Esophagus squamous epithelium (tissue), 5 donors: ENCODE data around the gene USP10. TPM values are rescaled to one million over a fixed set of nuclear protein-coding genes. Genes with fewer than 3 reads are reported as not detected.
A peak's percentile ranks its signal among the peaks of the same experiment; 100 is the strongest.

Experiments used
- DNase-seq: peaks from one replicate; lab custom pipeline; 2025; lab: John Stamatoyannopoulos, UW
- H3K27ac ChIP-seq, 4 donors: fragments of 200-600 bp; sonication (generic); one replicate each; pipeline ENCODE4 v1.5.1; 2016 to 2019; ENCODE audit warnings: mild to moderate bottlenecking in 1 of 4
- H3K27me3 ChIP-seq, 4 donors: fragments of 200-600 bp; sonication (generic); 1 replicate in 3 of 4; 2 replicates in 1 of 4; pipeline versions ENCODE4 v1.5.1 to v1.6.0; 2017 to 2021; ENCODE audit warnings: antibody characterized with exemption in 1 of 4
- H3K36me3 ChIP-seq, 3 donors: fragments of 200-600 bp; sonication (generic); one replicate each; pipeline ENCODE4 v1.5.1; 2016 to 2019
- H3K4me1 ChIP-seq, 3 donors: fragments of 200-600 bp; sonication (generic); one replicate each; pipeline ENCODE4 v1.5.1; 2017 to 2019
- H3K4me3 ChIP-seq, 4 donors: fragments of 200-600 bp; sonication (generic); 1 replicate in 3 of 4; 2 replicates in 1 of 4; pipeline ENCODE4 v1.5.1; 2016 to 2019; ENCODE audit warnings: mild to moderate bottlenecking in 2 of 4, moderate library complexity in 1 of 4
- H3K9me3 ChIP-seq, 3 donors: fragments of 200-600 bp; sonication (generic); one replicate each; pipeline ENCODE4 v1.5.1; 2016 to 2019
- CTCF ChIP-seq, 6 experiments: fragments of 450-650 bp in 4 of 6; fragments of 200-600 bp in 2 of 6; sonication (generic) in 2 of 6; IDR thresholded peaks; one replicate each; pipeline ENCODE4 v1.5.1; 2016 to 2019; ENCODE audit warnings: antibody characterized with exemption in 6 of 6, mild to moderate bottlenecking in 4 of 6, moderate library complexity in 4 of 6
- POLR2A ChIP-seq, 4 donors: fragments of 450-650 bp; IDR thresholded peaks; one replicate each; pipeline ENCODE4 v1.6.1; 2017; ENCODE audit warnings: antibody characterized with exemption in 4 of 4, mild to moderate bottlenecking in 4 of 4, moderate library complexity in 3 of 4
- WGBS, 2 donors: methylation state at CpG; one replicate each; pipeline ENCODE4 v1.1.5; 2018; 5-methylcytosine and 5-hydroxymethylcytosine counted together
- intact Hi-C: fragments of 100-400 bp; cut with DNase I; formaldehyde crosslinking; loops from one replicate; pipeline ENCODE4 v1.15.0; 2022
- total RNA-seq, 4 donors: library from RNA; depleted of rRNA; stranded (reverse); fragments of >200 nt; gene quantifications; one replicate each; pipeline ENCODE4 v1.1.0, GENCODE V29; 2016
- donor health status: DM: yes; HTN: yes; CAD: no.

The USP10 gene
- total RNA-seq, 4 donors from 2014 or later: 44.7 to 71.5 (median 56.0) TPM

DNA sequence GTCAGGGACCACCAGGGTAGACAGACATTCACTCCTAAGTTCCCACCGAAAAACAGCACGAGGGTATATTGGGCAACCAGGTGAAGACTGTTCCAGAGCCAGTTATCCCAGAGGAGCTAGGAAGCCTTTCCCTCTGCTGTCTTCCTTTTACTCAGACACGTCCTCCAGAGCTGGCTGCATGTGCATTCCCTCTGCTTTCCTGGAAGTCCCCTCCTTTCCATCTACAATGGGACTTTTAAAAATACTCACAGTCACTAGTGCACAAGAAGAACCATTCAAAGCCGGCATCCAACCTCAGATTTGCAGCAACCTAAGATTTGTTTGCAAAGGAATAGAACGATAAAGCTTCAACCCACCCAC, 87.4 kb downstream of the USP10 start:
- 56 to 79% methylated on average over 5 of the region's 5 CpGs for WGBS, 2 donors
- intact Hi-C loops: no loop called here

DNA sequence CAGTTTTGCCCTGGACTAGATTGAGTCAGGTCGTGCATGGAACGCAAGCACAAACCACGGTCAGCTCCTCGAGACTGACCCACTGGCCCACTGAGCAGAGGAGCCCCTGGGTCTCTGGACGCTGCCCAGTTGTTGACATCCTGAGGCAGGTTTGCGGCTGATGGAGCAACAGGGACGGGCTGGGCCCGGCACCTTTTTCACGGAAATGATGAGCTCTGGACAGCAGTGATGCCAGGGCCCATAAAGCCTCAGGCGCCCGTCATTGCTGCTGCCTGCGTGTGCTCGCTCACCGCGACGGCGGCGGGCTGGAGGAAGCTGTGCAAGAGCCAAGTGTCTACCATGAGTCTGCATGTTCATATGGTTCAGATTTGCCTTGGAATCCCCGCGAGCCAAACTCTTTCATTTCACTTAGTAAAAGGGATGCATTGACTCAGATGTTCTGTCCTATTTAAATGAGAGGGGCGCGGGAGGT, 89.2 kb downstream of the USP10 start:
- Histone ChIP-seq H3K36me3 (no peaks in the 10 kb centered on the region), H3K27ac (no peak overlapping the region), H3K27me3 (no peaks in the 10 kb centered on the region), H3K4me3 (no peak overlapping the region), H3K9me3 (no peaks in the 10 kb centered on the region), H3K4me1 (peaks cover 0 to 22% (median 11%) of the 10 kb centered on the region in 3 donors)
- TF ChIP-seq CTCF (IDR thresholded peaks at IDR 0.05) (no peak), POLR2A (IDR thresholded peaks at IDR 0.05) (no peak)
- DNase-seq: no peak
- intact Hi-C loops: no loop called here
- WGBS, 2 donors: 84 to 98% methylated on average over 6 to 19 of the region's 22 CpGs

More for the DNA sequence above, 87.4 kb downstream of the USP10 start:
- Histone ChIP-seq H3K4me3 (no peak overlapping the region), H3K27me3 (no peaks in the 10 kb centered on the region), H3K9me3 (no peaks in the 10 kb centered on the region), H3K36me3 (no peaks in the 10 kb centered on the region), H3K27ac (no peak overlapping the region), H3K4me1 (peaks cover 0 to 22% (median 11%) of the 10 kb centered on the region in 3 donors)
- TF ChIP-seq CTCF (IDR thresholded peaks at IDR 0.05): no peak
- no peak for TF ChIP-seq POLR2A (IDR thresholded peaks at IDR 0.05)
- no peak for DNase-seq

DNA sequence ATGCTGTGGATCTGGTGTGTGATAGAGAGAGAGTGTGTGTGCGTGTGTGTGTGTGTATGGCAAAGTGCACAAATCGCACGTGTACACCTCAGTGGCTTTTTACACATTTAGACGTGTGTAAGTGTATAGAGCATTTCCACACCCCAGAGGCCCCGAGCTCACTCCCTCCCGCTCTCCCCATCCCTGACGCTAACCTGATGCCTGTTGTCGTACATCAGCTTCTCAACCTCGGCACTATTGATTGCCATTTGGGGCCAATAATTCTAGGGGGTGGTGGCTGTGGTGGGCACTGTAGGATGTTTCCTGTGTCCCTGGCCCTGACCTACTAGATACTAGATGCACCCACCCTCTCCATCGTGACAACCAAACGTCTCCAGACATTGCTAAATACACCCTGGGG, 89.6 kb downstream of the USP10 start:
- TF ChIP-seq CTCF (IDR thresholded peaks at IDR 0.05): no peak
- TF ChIP-seq POLR2A (IDR thresholded peaks at IDR 0.05): no peak
- H3K27ac ChIP-seq: no peak overlapping the region
- WGBS, 2 donors: 76 to 82% methylated on average over 11 of the region's 11 CpGs

GRCh38 chr16:84790301-84790700, 90.5 kb downstream of the USP10 start:
- WGBS, 2 donors: 72 to 79% methylated on average over 4 of the region's 4 CpGs
- Histone ChIP-seq H3K9me3 (no peaks in the 10 kb centered on the region), H3K27ac (no peak overlapping the region), H3K4me3 (no peak overlapping the region), H3K27me3 (no peaks in the 10 kb centered on the region), H3K4me1 (peaks cover 0 to 32% (median 10%) of the 10 kb centered on the region in 3 donors), H3K36me3 (no peaks in the 10 kb centered on the region)
- no peak for TF ChIP-seq POLR2A (IDR thresholded peaks at IDR 0.05)
- no peak for TF ChIP-seq CTCF (IDR thresholded peaks at IDR 0.05)
- DNase-seq: no peak
- intact Hi-C loops: no loop called here

More for the DNA sequence above, 89.6 kb downstream of the USP10 start:
- Histone ChIP-seq H3K36me3 (no peaks in the 10 kb centered on the region), H3K4me1 (peaks cover 0 to 24% (median 11%) of the 10 kb centered on the region in 3 donors), H3K27me3 (no peaks in the 10 kb centered on the region), H3K9me3 (no peaks in the 10 kb centered on the region), H3K4me3 (no peak overlapping the region)
- intact Hi-C loops: no loop called here
- no peak for DNase-seq

GRCh38 chr16:84791088-84791487, 91.3 kb downstream of the USP10 start:
- Histone ChIP-seq H3K27me3 (no peaks in the 10 kb centered on the region), H3K9me3 (no peaks in the 10 kb centered on the region), H3K36me3 (no peaks in the 10 kb centered on the region), H3K27ac (peak overlapping the region in 1 of 4 donors; percentile 6), H3K4me1 (peaks cover 0 to 29% (median 2%) of the 10 kb centered on the region in 3 donors), H3K4me3 (no peak overlapping the region)
- no peak for TF ChIP-seq POLR2A (IDR thresholded peaks at IDR 0.05)
- no peak for TF ChIP-seq CTCF (IDR thresholded peaks at IDR 0.05)
- no peak for DNase-seq
- 83 to 93% methylated on average over 12 of the region's 12 CpGs for WGBS, 2 donors
- intact Hi-C loops: no loop called here
